NCI-H748 (cell line): ENCODE data around the gene MED20.

ENCODE experiments used
- DNase-seq: peaks from one replicate; lab custom pipeline; 2025; ENCODE audit not compliant: unreplicated experiment; lab: John Stamatoyannopoulos, UW

Gene MED20

DNA sequence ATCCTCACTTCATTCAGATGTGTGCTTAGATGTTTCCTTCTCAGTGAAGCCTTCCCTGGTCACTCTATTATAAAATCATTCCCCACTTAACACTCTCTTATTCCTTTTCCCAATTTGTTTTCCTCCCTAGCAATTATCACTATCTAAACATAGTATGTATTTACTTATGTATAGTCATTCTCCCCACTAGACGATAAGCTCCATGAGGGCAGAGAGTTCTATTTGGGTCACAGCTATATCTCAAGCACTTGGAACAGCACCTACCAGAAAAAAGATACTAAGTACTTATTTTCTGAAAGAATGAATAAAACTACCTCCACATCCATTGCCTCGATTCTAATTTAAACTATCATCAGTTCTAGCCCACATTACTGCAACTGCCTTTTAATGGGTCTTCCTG, 62.2 kb downstream of the MED20 start:
- DNase-seq, result no peak
